Gastrocnemius medialis (tissue), 4 donors: ENCODE measurements around the gene COL19A1. TPM values are rescaled to one million over a fixed set of nuclear protein-coding genes. Genes with fewer than 3 reads are reported as not detected.
A peak's percentile ranks its signal among the peaks of the same experiment; 100 is the strongest.

Experiments used
- ATAC-seq, 2 donors: fragments of 150-250 bp; one replicate each; pipeline ENCODE4 v1.9.1; 2016
- DNase-seq, 2 donors: peaks; one replicate each; pipeline ENCODE4 v3.0.0-alpha.2; 2019
- H3K27ac ChIP-seq, 4 donors: fragments of 200-600 bp; sonication (generic); 1 replicate in 1 of 4; 2 replicates in 3 of 4; pipeline ENCODE4 v1.5.1; 2016 to 2018; ENCODE audit warnings: mild to moderate bottlenecking in 2 of 4, moderate library complexity in 1 of 4
- H3K27me3 ChIP-seq, 3 donors: fragments of 200-600 bp; sonication (generic) in 2 of 3; 1 replicate in 1 of 3; 2 replicates in 2 of 3; pipeline versions ENCODE4 v1.5.1 to v1.6.0; 2016 to 2019; ENCODE audit warnings: mild to moderate bottlenecking in 1 of 3, moderate library complexity in 1 of 3
- H3K36me3 ChIP-seq, 2 donors: fragments of 200-600 bp; sonication (generic) in 1 of 2; one replicate each; pipeline ENCODE4 v1.5.1; 2017 to 2018
- H3K4me1 ChIP-seq, 2 donors: fragments of 200-600 bp; sonication (generic) in 1 of 2; one replicate each; pipeline ENCODE4 v1.5.1; 2016 to 2017; ENCODE audit warnings: mild to moderate bottlenecking in 2 of 2
- H3K4me3 ChIP-seq, 4 donors: fragments of 200-600 bp; sonication (generic) in 3 of 4; 1 replicate in 1 of 4; 2 replicates in 3 of 4; pipeline ENCODE4 v1.5.1; 2016 to 2019; ENCODE audit warnings: mild to moderate bottlenecking in 2 of 4
- H3K9me3 ChIP-seq, 3 donors: fragments of 200-600 bp; sonication (generic) in 2 of 3; 1 replicate in 1 of 3; 2 replicates in 2 of 3; pipeline ENCODE4 v1.5.1; 2016 to 2019
- CTCF ChIP-seq, 5 experiments: fragments of 450-650 bp in 3 of 5; fragments of 200-600 bp in 2 of 5; sonication (generic) in 2 of 5; IDR thresholded peaks in 4 of 5; conservative IDR thresholded peaks in 1 of 5; 1 replicate in 4 of 5; 2 replicates in 1 of 5; pipeline ENCODE4 v1.5.1; 2016 to 2019; ENCODE audit warnings: antibody characterized with exemption in 5 of 5, mild to moderate bottlenecking in 3 of 5, moderate library complexity in 3 of 5
- POLR2A ChIP-seq, 2 donors: fragments of 450-650 bp; IDR thresholded peaks; one replicate each; pipeline ENCODE4 v1.6.1; 2017; ENCODE audit warnings: antibody characterized with exemption in 2 of 2, mild to moderate bottlenecking in 2 of 2, moderate library complexity in 2 of 2
- in situ Hi-C, 4 donors: fragments of 200-750 bp; cut with MboI; loops; one replicate each; pipeline versions ENCODE4 v1.15.0 to v1.8.0; 2017; ENCODE audit warnings: low sequenced_read_pairs in 4 of 4
- intact Hi-C: fragments of 100-400 bp; cut with DNase I; formaldehyde crosslinking; loops from one replicate; pipeline ENCODE4 v1.15.1; 2023; ENCODE audit warnings: low total_unique reads
- total RNA-seq, 4 donors: library from RNA; depleted of rRNA; stranded (reverse); fragments of >200 nt; gene quantifications; one replicate each; pipeline versions ENCODE4 v1.1.0 to v1.2.3, GENCODE V29; 2016

The COL19A1 gene
- total RNA-seq, 4 donors from 2014 or later: 0.05 to 0.65 (median 0.14) TPM

- Histone ChIP-seq H3K27ac (no peak overlapping the region), H3K9me3 (no peaks in the 10 kb centered on the region), H3K4me1 (no peaks in the 10 kb centered on the region), H3K36me3 (no peaks in the 10 kb centered on the region), H3K27me3 (no peaks in the 10 kb centered on the region), H3K4me3 (no peak overlapping the region)
- in situ Hi-C loops (loop anchor here in 3 of 4 donors (25.0 kb wide), 2 partner anchors 266 to 391 kb away; no protein-coding TSS in a partner anchor), intact Hi-C loops (loop anchor here (5.0 kb wide), 1 partner anchor 64 kb away; no protein-coding TSS in a partner anchor)
- DNase-seq (no peak), ATAC-seq (no peak)
- TF ChIP-seq CTCF (IDR thresholded peaks at IDR 0.05 in 4 of 5, conservative IDR thresholded peaks at IDR 0.05 in 1 of 5): peak in 2 of 5 experiments; percentile 47 to 50
- TF ChIP-seq POLR2A (IDR thresholded peaks at IDR 0.05): no peak
Measured at GRCh38 chr6:70103798-70104197, 237.4 kb downstream of the COL19A1 start.

DNA sequence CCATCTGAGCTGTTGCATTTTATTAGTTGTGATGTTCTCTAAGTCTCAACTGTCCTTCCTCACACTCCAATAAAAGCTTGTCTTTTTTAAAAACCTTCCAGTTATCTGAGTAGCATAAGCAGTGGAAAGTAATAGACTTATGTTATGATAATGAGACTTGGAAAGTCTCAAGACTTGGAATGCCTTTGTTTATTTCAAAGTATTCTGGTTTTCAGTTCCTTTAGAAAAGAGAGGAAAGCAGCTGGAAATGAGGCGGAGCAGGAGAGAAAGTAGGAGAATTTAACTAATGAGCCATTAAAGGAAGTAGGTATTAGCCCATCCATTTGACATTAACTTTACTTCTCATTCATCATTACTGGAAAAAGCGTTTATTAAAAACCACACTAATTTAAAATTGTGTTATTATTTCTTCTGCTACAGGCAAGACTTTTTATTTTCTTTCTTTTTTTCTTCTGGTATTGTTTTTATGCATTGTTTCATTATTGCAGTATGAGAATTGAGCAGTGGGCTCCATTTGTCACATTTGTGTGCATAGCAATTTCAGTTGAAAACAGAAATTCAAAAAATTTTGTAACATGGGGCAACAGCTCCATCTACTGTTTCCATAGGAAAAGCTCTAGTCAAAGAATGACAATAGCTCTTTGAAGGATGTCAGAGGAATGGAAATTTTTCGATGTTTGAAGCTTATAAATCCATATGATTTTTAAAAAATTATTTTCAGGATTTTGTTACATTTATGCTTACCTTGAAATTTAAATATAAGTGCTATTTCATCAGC, 241.7 kb downstream of the COL19A1 start:
- Histone ChIP-seq H3K9me3 (no peaks in the 10 kb centered on the region), H3K27ac (no peak overlapping the region), H3K27me3 (no peaks in the 10 kb centered on the region), H3K4me1 (no peaks in the 10 kb centered on the region), H3K4me3 (no peak overlapping the region), H3K36me3 (no peaks in the 10 kb centered on the region)
- peak in 4 of 5 experiments; percentile 21 to 65 (median 54) for TF ChIP-seq CTCF (IDR thresholded peaks at IDR 0.05 in 4 of 5, conservative IDR thresholded peaks at IDR 0.05 in 1 of 5)
- TF ChIP-seq POLR2A (IDR thresholded peaks at IDR 0.05): no peak
- intact Hi-C loops: loop anchor here (1.0 kb wide), 1 partner anchor 272 kb away; no protein-coding TSS in a partner anchor
- ATAC-seq (no peak), DNase-seq (no peak)
- in situ Hi-C loops: loop anchor here (5.0 to 25.0 kb wide), 3 partner anchors 271 to 396 kb away; no protein-coding TSS in a partner anchor

GRCh38 chr6:70110126-70111022, 244.0 kb downstream of the COL19A1 start:
- ATAC-seq: no peak
- no peaks in the 10 kb centered on the region for H3K27me3 ChIP-seq
- no peaks in the 10 kb centered on the region for H3K36me3 ChIP-seq
- DNase-seq: no peak
- no peak overlapping the region for H3K4me3 ChIP-seq
- in situ Hi-C loops (loop anchor here (10.0 to 25.0 kb wide), 3 partner anchors 54 to 398 kb away; no protein-coding TSS in a partner anchor), intact Hi-C loops (no loop called here)
- H3K4me1 ChIP-seq: no peaks in the 10 kb centered on the region
- TF ChIP-seq POLR2A (IDR thresholded peaks at IDR 0.05) (no peak), CTCF (IDR thresholded peaks at IDR 0.05 in 4 of 5, conservative IDR thresholded peaks at IDR 0.05 in 1 of 5) (no peak)
- H3K9me3 ChIP-seq: no peaks in the 10 kb centered on the region
- H3K27ac ChIP-seq: no peak overlapping the region

- intact Hi-C loops (no loop called here), in situ Hi-C loops (loop anchor here (10.0 to 25.0 kb wide), 3 partner anchors 53 to 399 kb away; no protein-coding TSS in a partner anchor)
- Histone ChIP-seq H3K4me1 (no peaks in the 10 kb centered on the region), H3K27me3 (no peaks in the 10 kb centered on the region), H3K4me3 (no peak overlapping the region), H3K27ac (no peak overlapping the region), H3K36me3 (no peaks in the 10 kb centered on the region), H3K9me3 (no peaks in the 10 kb centered on the region)
- no peak for ATAC-seq
- DNase-seq: no peak
- no peak for TF ChIP-seq CTCF (IDR thresholded peaks at IDR 0.05 in 4 of 5, conservative IDR thresholded peaks at IDR 0.05 in 1 of 5)
Measured at GRCh38 chr6:70111737-70112136, 245.4 kb downstream of the COL19A1 start.
